ENCODE data around the gene LENEP.

The LENEP gene, protein sequence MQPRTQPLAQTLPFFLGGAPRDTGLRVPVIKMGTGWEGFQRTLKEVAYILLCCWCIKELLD

DNA sequence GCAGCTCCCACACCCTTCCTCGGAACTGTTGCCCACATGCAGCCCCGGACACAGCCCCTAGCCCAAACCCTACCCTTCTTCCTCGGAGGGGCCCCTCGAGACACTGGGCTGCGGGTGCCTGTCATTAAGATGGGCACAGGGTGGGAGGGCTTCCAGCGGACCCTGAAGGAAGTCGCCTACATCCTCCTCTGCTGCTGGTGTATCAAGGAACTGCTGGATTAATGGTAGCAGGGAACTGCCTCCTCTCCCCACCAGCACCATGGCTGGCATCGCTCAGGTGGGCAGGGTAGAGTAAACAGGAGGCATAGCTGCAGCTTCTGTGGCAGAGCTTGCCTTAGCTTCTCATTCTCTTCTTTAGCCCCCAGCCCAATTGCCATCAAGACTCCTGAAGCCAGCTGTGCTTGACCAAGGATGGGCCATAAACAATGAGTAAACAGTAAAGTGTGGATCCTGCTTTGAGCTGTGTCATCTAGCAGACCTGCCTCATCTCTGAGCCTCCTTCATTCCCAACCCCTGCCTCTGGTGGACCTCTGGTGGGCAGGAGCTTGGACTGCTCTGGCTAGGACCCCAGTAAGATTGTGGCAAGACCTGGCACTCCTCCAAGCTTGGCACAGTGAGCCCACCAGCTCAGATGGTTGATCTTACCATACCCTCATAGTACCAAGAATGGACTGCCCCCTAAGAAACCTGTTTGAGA is at the start of gene LENEP:
LENEP (plus strand) TSS at position 15 of the 697 bp plus-strand sequence; CDS start at position 37, 22 bp downstream.
- DNase-seq, result no peak

DNA sequence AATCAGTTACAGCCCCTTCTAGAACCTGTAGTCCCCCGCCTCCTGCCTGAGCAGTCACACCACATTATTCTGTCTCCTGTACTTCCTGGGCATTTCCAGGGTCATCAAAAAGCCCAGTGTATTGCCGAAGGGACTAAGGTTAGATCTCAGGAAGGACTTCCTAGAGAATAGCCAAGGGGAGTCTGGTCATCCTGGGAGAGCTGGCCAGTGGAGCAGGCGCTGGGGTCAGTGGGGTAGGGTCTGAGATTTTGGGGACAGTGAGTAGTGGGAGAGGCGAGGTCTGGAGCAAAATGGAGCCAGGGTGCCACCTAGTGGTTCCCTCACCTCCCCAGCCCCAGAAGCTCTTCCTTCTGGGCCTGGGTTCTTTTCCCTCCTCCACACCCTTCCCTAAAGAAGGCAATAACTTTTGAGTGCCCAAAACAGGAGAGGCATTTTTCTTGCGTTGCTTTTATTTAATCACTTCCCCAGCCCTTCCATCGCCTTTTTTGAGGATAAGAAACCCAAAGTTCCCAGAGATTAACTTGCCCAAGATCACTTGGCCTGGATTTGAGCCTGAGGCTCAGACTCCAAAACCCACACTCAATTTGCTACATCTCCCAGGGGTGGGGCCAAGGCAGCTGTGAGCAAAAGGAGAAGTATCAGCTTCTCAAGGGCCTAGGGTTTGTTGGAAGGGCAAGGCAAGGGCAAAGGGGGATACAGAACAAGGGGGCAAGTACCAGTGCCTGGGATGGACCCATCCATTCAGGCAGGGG is 49.6 kb upstream of the LENEP start:
- peak; percentile 27 for DNase-seq

DNA sequence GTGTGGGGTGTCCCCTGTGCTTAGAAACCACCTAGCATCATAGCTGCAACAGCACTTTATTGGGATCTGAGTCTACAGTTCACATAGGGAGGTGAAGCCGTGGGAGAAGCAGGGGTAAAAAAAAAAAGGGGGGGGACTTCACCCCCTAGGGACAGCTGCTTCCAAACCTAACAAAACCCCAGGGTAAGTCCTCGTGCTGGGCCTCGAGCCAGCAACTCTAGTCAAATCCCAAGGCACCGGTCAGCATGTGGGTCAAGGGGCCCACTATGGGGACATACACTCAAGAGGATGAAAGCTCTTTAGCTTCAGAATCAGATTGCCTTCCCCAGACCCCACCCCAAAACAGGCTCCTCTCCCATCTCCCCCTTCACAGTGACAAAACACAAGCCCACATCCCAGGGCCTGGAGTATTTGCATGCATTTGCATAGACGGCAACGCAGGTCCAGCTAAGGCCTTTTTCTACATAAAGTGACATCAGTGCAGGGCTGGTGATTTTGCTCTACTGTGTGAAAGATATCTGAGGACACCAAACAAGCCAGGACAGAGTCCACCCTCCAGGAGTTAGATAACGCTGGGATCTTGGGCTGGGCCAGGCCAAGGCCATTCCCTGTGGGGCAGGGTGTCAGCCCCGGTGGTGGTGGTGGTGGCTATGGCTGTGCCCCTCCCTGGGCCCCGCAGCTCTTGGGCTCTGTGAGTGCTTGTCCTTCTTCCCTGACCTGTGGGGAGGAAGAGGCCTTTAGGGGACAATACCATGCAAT is 48.8 kb upstream of the LENEP start:
- no peak for DNase-seq

DNA sequence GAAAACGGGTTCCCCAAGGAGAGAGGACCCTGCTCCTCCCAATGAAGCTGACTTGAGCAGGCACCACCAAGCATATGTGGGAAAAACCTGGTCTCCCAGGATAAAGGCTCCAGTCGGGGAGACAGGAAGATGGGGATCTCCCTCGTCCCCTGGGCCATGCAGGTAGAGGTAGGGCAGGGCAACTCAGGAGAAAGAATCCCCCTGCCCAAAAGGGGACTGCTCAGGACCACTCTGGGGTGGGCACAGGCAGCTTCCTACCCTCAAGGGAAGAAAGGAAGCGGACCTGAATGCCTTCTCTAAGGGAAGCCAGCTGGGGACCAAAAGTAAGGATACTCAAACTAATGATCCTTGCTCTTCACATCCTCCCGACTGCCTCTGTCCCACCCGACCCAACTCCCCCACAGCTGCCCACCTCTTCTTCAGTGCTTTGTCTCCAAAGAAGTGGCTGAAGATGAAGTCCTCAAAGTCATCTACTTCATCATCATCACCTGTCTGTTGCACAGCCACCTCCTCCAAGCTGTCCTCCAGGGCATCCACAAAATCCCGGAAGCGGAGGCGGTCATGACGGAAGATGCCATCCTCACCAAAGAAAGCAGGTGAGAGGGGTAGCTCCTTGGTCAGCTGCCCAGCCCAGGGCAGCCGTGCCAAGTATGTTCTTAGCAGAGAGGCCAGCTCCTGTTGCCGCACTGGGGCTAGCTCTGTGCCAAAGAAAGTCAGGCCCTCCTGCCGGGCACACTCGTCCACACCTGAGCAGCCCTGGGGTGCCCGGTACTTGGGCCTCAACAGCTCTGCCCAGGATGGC is 48.0 kb upstream of the LENEP start:
- no peak for DNase-seq

DNA sequence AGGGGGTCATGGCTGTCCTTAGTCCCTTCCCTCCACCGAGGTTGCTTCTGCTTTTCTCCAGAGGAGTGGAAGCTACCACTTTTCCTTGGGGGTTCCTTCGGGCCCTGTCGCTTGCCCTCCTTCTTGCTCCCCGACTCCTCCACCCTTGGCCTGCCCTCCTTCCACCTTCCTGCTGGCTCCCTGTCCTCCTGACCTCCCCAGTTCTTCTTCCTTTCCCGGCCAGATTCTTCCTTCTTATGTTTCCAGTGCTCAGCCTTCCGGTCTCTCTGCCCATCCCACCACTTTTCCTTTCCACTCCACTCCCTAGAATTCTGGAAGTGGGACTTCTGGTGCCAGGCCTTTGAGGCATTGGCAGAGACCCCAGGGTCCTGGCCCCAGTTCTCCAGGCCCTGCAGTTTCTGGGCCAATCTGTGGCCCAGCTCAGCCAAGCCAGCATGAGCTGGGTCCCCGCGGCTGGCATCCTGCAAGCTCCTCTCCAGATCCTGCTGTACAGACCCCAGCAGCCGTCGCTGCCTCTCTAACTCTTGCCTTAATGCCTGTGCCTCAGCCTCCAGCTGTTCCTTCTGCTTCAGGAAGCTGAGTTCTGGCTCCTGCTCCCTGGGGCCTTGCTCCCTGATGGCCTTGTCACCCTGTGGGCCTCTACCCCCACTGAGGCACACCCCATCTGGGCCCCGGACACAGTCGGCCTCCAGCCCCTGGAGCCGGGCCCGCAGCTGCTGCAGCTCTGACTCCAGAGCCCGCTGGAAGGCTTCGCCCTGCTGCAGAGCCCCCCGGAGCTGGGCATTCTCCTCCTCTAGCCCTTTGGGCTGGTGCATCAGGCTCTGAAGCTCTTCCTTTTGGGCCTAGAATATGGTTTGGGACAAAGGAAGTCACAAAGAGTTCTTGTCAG is 47.2 kb upstream of the LENEP start:
- DNase-seq, result no peak

DNA sequence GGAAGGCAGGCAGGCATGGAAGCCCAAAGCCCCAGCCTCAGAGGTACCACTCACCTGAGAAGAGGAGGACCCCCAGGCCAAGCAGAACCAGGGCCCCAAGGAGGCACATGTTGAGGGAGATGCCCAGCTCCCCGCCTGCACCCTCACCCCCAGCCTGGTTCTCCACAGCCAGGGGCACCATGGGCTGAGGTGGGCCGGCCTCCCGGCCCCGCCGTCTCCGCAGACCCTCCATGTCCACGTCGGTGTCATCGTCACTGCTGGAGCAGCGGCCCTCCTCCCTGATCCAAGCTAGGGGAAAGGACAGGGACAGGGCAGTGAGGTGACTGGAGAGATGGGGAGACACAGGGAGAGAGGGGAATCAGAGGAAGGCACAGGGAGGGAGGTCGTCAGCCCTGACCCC is 45.3 kb upstream of the LENEP start:
- DNase-seq, result no peak

DNA sequence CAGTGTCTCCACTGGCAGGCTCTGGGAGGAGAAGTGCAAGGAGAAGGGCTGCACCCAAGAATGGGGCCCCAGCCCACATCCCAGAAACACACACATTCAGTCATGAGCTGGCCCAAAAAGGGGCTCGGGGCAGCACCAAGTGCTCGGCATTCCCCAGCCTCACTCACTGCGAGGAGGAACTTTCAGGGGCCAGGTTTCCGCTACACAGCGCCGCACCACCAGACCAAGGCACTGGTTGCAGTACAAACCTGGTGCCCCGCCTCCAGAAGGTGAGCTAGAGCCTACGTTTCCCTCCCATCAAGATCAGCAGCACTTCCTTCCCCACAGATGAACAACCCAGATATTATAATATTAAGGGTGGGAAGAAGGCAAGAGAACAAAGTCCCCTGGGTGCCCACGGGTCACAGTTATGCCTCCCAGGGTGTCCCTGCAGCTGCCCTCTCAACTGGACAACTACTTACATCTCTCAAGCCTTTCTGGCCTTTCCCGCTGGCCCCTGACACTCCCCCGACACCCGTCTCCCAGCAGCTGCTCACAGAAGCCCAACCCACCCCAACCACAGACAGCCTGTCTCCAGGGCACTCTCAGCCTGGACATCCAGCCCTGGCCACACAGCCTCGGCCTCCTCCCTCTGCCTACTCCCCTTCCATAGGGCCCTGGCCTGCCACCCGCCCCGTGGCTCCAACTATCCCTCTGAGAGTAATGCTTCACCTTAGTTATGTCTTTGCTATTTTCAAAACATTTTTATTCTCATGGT is 41.3 kb upstream of the LENEP start:
- DNase-seq, result no peak

DNA sequence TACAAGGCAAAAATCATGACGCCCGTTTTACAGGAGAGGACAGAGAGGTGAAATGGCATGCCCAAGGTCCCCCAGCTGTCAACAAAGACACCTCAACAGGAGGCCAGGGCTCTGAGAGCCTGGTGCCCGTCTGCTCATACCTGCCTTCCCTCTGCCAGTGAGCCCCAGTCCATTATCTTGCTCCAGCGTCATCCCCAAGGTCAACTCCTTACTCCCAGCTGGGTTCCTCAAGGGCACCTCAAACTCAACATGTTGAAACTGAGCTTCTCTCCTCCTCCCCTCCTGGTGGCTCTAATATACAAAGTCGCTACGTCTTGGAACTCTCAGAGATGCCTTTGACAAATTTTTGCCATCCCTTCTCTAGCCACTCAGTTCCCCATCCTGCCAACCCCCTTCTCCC is 40.7 kb upstream of the LENEP start:
- no peak for DNase-seq

DNA sequence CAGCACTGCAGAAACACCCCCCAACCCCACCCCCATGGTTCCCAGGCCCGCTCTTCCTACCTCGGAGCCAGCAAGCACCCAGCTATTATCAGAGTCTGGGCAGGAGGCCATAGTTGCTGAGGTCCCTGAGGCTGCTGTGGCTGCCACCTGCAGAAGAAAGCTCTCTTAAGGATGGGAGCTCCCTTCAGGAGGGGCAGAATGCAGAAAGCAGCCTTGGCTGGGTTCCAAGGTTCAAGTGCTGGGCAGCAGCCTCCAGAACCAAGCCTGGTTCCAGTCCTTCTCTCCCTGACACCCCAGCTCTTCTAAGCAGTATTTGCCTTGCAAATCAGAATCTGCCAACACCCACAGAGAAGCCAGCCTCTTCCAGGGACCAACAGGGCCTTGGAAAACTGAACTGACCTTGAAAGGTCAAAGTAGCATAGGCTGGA is 39.8 kb upstream of the LENEP start:
- DNase-seq, result no peak

DNA sequence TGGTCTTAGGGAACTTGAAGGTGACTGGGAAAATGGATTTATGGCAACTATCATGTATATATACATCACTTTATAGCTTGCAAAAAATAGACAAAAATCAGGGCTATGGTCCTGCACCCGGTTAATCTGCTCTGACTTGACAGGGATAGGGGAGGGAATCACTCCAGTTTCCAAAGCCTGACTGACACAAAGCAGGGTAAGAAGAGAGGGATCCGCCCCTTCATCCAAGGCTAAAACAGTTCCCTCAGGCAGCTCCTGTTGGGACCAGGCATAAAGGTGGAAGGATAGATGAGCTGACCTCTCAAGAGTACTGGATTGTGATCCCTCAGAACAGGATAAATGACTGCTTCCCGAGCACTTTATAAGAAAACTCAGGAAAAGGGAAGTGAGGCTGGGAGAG is 38.8 kb upstream of the LENEP start:
- no peak for DNase-seq

DNA sequence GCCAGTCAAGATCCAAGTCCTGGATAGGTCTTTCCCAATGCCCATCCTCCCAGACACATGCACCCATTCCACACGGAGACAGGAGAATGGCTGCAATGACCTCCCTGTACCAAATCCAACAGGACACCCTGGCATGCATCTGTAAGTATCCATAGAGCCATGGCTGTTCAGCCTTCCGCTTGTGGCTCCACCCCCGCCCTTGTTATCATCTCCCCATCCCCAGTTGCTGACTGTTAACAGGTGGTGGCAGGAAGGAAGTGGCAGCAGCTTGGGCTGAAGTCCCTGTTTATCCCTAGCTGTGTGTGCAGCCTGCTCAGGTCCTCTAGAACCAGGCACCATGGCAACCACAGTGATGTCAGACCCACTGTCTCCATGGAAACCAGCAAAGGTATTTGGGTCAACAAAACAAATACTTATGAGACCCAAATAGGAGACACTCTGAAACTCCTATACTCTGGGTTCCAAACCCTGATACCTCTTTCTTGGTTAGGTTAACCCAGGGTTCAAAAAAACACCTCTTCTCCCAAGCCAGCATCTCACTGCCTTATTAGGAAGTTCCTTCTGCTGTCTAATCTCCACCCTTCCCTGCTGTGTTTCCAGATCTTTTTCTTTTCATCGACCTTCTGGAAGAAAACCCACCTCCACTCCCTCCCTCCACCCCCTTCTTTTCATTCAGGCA is 38.2 kb upstream of the LENEP start:
- DNase-seq, result peak; percentile 71

DNA sequence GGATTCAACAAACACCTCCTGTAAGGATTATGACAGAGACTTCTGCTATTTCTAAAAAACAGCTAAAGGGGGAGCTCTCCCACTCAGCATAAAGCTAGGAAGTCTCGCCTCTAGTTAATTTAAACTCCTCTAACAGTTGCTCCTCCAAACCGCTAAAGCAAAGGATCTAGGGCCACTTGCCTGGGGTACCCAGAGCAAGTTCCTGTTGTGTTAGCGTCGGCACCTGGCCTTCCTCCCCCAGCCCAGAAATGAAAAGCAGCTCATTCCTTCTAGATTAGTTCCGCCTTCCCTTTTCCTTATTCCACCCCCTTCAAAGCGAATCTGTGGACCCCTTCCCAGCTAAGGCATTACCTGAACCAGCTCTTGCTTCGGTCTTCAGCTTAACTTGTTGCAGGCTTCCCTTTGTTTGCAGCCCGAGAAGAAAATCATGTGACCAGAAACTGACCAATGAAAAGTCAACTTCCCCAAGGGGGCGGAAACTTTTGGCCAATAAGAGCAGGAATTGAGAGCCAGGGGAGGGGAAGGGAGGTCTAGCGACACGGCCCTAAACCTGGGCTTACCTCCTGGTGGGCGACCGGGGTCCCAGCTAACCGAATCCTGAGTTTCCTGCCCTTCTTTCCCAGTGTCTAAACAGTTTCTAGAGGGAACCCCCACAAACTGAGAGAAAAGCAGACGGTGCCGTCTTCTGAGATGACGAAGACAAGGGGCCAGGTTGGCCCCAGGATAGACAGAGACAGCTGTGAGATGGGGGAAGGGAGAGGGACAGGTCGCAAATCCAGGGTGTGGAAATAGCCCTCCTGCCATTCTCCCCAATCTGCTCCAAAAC is 37.5 kb upstream of the LENEP start, which contains the start of gene PBXIP1:
PBXIP1 (minus strand) TSS at position 382 of the 826 bp plus-strand sequence. CDS start 2,378 bp downstream, outside the sequence.
- DNase-seq, result peak; percentile 82

DNA sequence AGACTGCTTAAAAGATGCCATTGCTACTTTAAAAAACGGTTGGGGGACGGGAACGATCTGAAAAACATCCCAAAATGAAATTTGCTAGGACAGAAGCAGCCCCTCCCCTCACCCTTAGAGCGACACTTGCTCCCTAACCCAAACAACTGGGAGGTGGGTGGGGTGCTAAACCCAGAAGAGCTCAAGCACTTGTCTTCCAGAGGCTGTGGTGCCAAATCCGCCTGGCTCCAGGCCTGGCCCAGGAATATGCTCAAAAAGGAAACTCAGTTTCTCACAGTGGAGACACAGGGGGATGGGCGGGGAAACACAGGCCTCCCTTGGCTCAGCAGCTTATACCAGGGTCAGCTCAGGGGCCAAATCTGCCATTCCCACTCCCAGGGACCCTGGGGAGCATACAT is 36.8 kb upstream of the LENEP start:
- no peak for DNase-seq

DNA sequence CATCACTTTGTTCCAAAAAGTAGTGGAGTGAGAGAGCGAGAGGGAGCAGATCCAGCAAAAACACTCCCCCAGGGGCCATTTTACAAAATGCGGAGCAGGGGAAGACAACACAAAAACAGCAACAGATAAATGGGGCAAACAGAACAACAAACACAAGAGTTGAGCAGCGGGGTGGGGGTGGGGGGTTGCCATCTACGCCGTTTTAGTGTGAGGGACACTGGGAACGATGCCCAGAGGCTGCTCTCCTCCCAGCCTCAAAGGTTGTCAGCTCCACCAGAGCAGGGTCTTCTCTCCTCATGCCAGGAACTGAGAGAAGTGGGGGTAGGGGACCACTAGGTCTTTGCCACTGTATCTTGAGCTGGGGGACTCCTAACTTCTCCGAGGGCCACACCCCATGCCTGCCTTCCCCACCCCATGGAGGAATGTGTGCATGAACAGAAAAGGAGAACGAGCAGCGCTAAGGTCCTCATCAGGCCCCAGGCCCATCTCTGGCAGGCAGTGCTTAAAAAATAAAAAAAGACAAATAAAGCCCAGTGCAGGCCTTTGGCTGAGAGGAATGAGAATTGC is 36.2 kb upstream of the LENEP start:
- no peak for DNase-seq

DNA sequence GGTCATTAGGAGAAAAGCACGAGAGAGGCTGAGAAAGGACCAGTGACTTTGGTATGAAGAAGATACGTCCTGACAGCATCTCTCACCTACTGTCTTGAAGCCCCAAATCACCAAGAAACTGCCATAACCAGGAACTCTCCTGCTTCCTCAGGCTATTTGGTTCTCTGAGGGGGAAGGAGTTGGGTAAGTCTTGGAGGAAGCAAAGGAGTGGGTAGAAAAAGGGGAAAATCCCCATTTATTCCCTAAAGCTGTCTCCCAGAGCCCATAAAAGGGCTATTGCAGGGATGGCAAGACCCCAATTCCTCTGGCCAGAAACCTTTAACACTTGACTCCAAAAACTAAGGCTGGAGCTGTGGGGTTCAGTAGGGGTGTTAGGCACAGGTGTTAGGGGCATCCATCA is 35.4 kb upstream of the LENEP start:
- DNase-seq, result no peak

DNA sequence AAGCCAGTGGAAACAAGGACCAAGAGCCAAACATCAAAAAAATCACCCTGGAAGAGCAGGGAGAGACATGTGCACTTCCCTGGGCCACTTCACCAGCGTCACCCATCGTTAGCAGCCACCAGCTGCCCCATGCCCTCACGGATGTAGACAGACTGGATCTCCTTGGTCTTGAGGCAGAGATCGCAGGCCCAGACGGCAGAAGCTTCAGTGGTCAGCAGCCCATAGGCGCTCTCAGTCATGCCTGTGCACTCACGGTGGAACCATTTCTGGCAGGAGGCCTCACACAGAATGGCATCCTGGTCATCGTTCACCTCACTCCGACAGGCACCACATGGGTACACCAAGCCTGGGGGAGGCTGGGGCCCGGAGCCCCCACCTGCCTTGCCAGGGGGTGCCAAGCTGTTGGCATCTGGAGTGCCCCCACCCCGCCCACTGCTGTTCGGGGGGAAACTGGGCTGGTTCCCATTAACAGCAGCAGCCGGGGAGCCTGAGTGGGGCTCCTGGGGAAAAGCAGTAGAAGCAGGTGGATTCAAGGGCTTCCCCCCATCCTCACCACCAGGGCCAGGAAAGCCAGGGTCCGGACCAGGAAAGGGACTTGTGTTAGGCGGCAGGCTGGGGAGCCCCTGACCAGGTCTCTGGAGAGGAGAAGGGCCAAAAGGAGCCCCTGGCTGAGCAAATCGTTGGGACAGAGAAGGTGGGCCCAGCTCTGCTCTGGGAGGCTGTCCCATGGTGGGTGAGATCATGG is 34.5 kb upstream of the LENEP start:
- no peak for DNase-seq

DNA sequence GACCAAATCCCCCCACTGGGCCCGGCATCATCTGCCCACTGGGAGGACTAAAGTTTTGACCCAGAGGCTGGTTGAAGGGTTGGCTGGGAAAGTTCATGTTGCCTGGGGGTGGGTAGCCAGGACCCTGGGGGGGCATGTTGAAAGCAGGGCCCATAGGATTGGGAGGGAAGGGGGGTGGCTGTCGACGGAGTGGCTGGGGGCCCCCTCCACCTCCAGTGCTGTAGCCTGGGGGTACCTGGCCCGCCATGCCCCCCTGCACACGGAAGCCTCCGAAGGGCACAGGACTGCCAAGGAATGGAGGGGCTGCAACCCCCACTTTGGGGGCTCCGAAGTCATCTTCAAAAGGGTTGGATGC is 34.0 kb upstream of the LENEP start:
- DNase-seq, result no peak

DNA sequence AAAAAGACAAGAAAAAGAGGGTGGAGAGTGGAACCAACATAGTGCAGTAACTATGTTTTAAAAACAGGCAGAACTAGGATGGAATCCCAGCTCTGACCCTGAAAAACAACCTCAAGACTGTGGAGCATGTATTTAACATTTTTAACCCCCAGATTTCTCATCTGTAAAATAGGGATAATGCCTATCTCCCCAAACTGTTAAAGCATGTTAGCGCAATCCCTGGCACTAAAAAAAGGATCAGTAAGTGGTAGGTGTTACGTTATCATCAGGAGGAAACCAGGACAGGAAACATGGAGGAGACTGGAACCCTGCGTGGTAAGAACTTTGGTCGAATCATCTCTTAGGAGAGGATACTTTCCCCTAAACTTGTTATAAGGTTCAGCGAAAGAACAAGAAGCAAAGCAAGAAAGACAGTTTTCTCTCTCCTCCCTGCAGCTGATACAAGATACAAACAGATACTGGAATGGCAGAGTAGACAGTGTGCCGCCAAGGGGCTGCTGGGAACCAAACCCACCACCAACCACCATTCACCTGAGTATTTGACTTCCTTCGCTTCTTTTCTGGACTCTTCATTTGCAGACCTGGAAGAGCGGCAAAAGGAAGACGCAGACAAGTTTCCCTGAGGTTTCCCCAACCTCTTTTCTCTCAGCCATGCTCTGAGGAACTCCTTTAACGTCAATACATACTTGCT is 32.8 kb upstream of the LENEP start:
- DNase-seq, result no peak
